ENCODE data around the gene FN1.
"Not testable (repeated sequence)": the region's sequence is repeated elsewhere in the genome, so short reads cannot be mapped to it uniquely, and the experiment has no call there.

Gene FN1

GRCh38 chr2:215422676-215423075 lies 13.2 kb downstream of the FN1 start:
- no peak for DNase-seq

- no peak for DNase-seq
Observed at GRCh38 chr2:215421859-215422461, 13.9 kb downstream of the FN1 start.

- no peak for DNase-seq
Observed at GRCh38 chr2:215420471-215420935, 15.4 kb downstream of the FN1 start.

DNA sequence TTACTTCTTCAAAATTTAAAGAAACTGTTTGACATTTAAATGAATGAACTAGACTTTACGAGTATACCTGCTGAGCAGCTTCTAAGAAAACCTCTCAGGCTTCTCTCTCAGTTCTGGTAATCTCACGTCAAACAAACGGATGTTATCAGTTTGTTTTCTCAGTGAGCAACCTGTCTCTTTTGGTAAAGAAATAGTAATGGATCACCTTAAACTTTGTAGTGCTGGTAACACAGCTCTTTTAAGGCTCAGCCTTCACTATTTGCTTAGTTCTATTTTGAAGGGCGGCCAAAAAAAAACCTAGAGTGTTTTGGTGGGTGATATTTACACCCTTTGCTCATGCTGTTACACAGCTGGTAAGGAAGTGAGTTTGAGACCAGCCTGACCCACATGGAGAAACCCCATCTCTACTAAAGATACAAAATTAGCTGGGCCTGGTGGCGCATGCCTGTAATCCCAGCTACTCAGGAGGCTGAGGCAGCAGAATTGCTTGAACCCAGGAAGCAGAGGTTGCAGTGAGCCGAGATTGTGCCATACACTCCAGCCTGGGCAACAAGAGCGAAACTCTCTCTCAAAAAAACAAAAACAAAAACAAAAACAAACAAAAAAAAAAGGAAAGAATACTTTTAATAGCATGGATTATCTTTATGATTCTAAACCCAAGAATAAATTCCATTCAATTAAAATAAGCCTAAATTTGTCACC lies 15.9 kb downstream of the FN1 start:
- DNase-seq = no peak

DNA sequence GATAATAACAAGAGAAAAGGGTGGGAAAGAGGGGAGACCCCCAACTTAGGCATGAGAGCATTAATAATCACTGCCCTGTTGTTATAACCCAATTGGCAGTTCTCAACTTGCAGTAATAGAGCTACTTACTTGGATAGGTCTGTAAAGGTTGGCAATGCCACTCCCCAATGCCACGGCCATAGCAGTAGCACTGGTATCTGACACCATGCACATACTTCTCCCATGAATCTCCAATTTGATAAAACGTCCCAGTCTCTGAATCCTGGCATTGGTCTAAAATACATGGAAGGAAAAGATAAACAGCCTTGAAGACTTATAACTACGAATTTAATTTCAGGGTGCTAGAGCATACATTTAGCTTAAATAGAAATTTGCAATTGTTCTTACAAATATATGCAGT lies 16.8 kb downstream of the FN1 start:
- no peak for DNase-seq

GRCh38 chr2:215418064-215418963 lies 17.6 kb downstream of the FN1 start:
- no peak for DNase-seq

DNA sequence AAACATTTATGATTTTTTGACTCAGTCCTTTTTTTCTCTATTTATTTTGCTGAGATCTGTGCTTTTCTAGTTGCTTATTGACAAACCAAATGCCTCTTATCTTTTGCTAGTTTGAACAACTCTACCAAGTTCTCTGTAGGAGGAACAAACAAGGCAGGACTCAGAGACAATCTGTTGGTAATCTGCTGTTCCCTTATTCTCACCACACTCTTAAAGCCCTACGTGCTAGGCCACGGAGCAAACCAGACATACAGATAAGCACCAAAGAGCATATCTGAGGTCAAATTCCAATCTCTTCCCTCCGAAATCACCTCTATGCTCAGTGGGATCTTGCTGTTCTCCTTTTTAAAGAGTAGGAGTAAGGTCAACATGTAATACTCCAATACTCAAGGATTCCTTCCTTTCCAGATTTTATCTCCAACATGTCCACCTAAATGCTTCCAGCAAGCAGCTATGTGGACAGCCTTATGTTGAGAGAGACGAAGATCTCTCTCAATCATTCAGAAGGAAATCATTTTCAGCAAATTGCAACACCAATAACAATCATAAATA lies 18.4 kb downstream of the FN1 start:
- no peak for DNase-seq

DNA sequence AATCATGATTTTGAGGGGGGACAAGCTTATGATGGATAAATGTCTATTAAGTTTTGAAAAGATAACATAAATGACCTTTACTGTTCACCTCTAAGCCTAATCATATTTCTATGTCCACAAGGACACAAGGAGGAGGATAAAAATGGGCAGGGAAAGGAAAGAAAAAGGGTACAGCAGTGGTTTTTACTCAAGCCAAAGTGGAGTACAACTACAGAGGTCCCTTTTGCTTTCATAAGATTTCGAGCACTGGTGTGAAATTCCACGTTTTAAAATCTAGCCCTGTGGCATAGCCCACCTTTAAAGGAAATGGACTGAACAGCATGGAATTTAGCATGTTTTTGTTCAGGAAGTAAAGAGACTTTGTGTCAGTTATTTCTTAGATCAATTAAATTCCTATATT lies 19.2 kb downstream of the FN1 start:
- DNase-seq = no peak

DNA sequence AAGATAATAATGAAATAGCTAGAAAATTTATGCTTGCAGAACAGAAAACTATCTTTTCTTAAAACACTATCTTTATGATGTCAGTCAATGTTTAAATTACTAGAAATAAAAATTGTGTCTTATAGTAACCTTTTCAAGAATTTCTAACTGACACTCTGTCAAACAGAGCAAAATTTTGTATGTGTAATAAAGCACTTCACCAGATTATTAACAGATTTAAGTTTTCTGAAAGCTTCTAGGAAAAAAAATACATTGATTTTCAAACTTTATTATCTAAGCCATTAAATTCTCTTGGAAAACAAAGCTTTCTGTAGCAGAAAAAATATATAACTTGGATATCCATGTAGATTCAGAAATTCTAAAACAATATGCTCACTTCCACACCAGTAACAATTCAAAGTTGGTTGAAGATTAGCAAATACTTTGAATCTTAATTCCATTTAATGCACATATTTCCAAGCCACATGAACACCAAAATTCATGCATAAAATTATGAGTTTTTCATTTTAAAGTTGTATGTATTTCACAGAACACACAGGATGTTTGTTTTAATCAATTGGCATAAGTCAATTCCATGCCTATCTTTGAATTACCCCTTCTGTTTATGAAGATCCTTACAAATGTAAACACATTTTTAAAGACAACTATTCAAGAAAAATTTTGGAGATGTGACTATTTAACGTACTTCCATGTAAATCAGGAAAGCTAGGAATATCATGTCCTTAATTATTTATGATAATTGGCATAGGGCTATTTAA lies 19.9 kb downstream of the FN1 start:
- no peak for DNase-seq

GRCh38 chr2:215415218-215415617 lies 20.6 kb downstream of the FN1 start:
- DNase-seq = no peak

DNA sequence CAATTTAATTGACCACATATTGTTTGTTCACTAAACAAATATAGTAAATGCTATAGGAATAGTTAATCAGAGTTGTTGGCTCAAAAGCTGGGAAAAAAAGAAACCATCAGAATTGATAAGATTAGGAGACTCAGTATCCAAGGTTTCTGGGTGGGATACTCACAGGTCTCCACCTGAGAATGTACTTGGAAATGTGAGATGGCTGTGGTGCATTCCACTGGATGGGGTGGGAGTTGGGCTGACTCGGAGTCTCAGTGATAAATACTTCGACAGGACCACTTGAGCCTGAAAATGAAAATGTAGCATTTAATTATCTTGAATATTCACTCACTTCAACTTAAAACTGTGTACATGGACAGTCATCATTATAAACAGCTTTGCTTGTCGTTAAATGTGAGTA lies 21.2 kb downstream of the FN1 start:
- DNase-seq = no peak

DNA sequence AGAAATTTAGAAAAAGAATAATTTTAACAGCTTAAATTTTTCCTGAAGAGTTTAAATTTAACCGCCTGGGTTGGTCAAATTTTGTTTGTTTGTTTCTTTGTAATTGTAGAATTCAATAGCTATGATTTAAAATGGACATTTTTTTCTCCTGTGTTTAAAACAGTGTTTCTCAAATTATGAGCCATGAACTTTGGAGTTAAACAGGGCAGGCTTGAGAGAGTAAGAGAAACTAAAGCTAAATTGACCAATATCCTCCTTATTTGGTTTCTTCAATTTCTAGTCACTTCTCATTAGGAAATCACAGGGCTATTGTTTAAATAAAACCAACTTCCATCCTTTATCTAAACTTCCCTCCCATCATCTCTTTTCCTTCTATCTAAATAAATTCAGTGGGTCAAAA lies 21.9 kb downstream of the FN1 start:
- DNase-seq = no peak

GRCh38 chr2:215413484-215413777 lies 22.4 kb downstream of the FN1 start:
- DNase-seq = no peak

DNA sequence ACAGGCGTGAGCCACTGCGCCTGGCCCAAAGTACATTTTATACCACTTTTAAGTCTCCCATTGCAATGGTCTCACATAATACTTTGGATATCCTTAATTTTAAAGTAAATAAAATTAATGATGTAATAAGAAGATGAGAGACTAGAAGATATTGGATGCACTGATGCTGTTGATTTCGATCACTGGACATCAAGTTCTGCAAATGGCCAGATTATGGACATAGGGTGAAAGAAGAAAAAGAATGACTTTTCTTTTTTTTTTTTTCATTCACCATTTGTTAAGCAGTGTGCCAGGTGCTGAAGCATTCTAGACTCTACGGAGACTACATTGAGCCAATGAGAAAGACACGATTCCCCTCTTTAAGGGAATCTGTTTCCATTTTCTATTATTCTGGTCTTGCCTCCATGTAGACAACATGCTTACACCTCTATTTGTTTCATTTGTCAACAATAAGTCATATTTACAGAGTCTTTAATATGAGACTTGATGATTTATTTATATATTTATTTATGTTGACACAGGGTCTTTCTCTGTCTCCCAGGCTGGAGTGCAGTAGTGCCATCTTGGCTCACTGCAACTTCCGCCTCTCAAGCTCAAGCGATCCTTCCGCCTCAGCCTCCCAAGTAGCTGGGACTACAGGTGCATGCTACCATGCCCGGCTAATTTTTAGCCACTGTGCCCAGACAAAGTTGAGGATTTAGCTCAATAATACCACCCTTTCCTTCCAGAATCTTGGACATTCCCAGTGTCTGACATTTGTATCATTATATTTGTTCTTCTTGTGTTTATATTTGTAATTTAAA lies 23.7 kb downstream of the FN1 start:
- DNase-seq = no peak

DNA sequence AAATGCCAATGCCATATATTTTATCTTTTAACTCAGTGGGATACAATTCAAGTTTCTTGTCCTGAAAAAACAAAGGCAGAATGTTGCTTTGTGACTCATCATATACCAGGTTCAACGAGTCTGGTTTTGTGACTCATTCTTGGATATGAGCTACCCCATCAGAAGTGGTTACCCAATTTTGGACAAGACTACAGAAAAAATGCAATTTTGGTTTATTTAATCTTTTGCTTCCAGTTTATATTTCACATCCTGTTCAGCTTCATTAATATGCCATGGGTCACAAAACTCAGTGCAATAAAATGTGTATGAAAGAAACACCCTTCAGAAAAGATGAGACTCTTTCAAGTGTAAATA lies 25.0 kb downstream of the FN1 start:
- DNase-seq = no peak

DNA sequence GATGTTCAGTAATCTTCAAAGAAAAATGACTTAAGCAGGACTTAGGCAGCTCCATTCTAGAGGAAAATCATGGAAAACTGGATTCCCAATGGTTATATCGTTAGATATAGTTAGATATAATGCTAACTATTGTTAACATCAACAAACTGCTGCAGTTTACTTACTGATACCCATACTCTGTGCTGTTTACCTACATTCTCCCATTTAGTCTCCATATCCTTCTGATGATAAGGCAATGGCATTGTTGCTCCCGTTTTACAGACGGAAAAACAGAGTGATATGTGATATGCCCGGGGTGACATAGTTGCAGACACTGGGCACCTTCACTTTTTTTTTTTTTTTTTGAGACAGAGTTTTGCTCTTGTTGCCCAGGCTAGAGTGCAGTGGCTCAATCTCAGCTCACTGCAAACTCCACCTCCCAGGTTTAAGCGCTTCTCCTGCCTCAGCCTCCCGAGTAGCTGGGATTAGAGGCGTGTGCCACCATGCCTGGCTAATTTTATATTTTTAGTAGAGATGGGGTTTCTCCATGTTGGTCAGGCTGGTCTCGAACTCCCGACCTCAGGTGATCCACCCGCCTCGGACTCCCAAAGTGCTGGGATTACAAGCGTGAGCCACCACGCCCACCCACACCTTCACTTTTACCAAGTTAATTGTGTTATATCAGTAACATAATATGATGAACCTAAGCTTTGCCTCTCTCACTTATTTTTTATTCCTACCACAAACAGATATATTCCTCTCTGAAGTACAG lies 25.5 kb downstream of the FN1 start:
- not testable (repeated sequence) for DNase-seq

GRCh38 chr2:215409331-215410127 lies 26.3 kb downstream of the FN1 start:
- no peak for DNase-seq

- not testable (repeated sequence) for DNase-seq
Observed at GRCh38 chr2:215408441-215408840, 27.4 kb downstream of the FN1 start.

GRCh38 chr2:215407590-215408264 lies 28.1 kb downstream of the FN1 start:
- no peak for DNase-seq

GRCh38 chr2:215407061-215407460 lies 28.8 kb downstream of the FN1 start:
- DNase-seq = no peak
